Measurements from ENCODE around the gene HACE1.

Gene HACE1

GRCh38 chr6:104718672-104719071 is 141.0 kb downstream of the HACE1 start:
- H3K4me3 ChIP-seq (ENCODE audit: low read depth, low read length), result no peak overlapping the region
- TF ChIP-seq ZNF549 (tag by site-specific recombination; IDR thresholded peaks at IDR 0.05), result no peak
- TF ChIP-seq ZNF510 (tag by site-specific recombination; IDR thresholded peaks at IDR 0.05; ENCODE audit: insufficient replicate concordance), result no peak
- no peak for TF ChIP-seq WT1 (tag by site-specific recombination; IDR thresholded peaks at IDR 0.05)
- no peak for TF ChIP-seq IKZF3 (tag by site-specific recombination; IDR thresholded peaks at IDR 0.05)
- TF ChIP-seq ZNF768 (tag by site-specific recombination; IDR thresholded peaks at IDR 0.05), result no peak
- no peak for TF ChIP-seq ZSCAN23 (tag by site-specific recombination; IDR thresholded peaks at IDR 0.05)
- TF ChIP-seq EGR2 (tag by site-specific recombination; IDR thresholded peaks at IDR 0.05; ENCODE audit: low read depth), result no peak
- TF ChIP-seq ZNF132 (tag by site-specific recombination; IDR thresholded peaks at IDR 0.05; ENCODE audit: borderline replicate concordance), result no peak
- TF ChIP-seq ZNF169 (tag by site-specific recombination; IDR thresholded peaks at IDR 0.05), result no peak
- TF ChIP-seq ZNF707 (tag by site-specific recombination; IDR thresholded peaks at IDR 0.05), result no peak
- TF ChIP-seq ZNF558 (tag by site-specific recombination; IDR thresholded peaks at IDR 0.05), result no peak
- no peak for TF ChIP-seq ZNF501 (tag by site-specific recombination; IDR thresholded peaks at IDR 0.05)
- TF ChIP-seq ZNF626 (tag by site-specific recombination; IDR thresholded peaks at IDR 0.05), result no peak
- TF ChIP-seq ZNF785 (tag by site-specific recombination; IDR thresholded peaks at IDR 0.05), result no peak
- TF ChIP-seq ZFP3 (tag by site-specific recombination; IDR thresholded peaks at IDR 0.05; ENCODE audit: low read depth), result no peak
- H3K27ac ChIP-seq (ENCODE audit: extremely low read depth, low read depth, low read length), result no peak overlapping the region
- no peaks in the 10 kb centered on the region for H3K4me1 ChIP-seq (ENCODE audit: control insufficient read depth, insufficient read depth, low read length)
- H3K9me3 ChIP-seq (ENCODE audit: control insufficient read depth, insufficient read depth, low read depth, low read length), result no peaks in the 10 kb centered on the region
- ChIA-PET CTCF (no interaction called here), POLR2A (no interaction called here)
- no peaks in the 10 kb centered on the region for H3K36me3 ChIP-seq (ENCODE audit: control insufficient read depth in 2 of 2, insufficient read depth in 1 of 2, low read length in 2 of 2)

GRCh38 chr6:104716858-104717257 is 142.9 kb downstream of the HACE1 start:
- no peak for TF ChIP-seq ZNF10 (tag by site-specific recombination; IDR thresholded peaks at IDR 0.05)
- TF ChIP-seq ZNF555 (tag by site-specific recombination; conservative IDR thresholded peaks at IDR 0.05), result no peak
- no peak for TF ChIP-seq ZNF223 (tag by site-specific recombination; IDR thresholded peaks at IDR 0.05)
- no peaks in the 10 kb centered on the region for H3K36me3 ChIP-seq (ENCODE audit: control insufficient read depth in 2 of 2, insufficient read depth in 1 of 2, low read length in 2 of 2)
- H3K4me3 ChIP-seq (ENCODE audit: low read depth, low read length), result no peak overlapping the region
- H3K4me1 ChIP-seq (ENCODE audit: control insufficient read depth, insufficient read depth, low read length), result no peaks in the 10 kb centered on the region
- no peak overlapping the region for H3K27ac ChIP-seq (ENCODE audit: extremely low read depth, low read depth, low read length)
- H3K9me3 ChIP-seq (ENCODE audit: control insufficient read depth, insufficient read depth, low read depth, low read length), result no peaks in the 10 kb centered on the region
- CTCF ChIA-PET, result no interaction called here
- POLR2A ChIA-PET, result no interaction called here

- ChIA-PET CTCF (interaction anchor here (1.5 kb wide), 1 partner anchor 32 kb away, joined by 5 read pairs; no protein-coding TSS in a partner anchor), POLR2A (no interaction called here)
- no peak for TF ChIP-seq ZNF707 (tag by site-specific recombination; IDR thresholded peaks at IDR 0.05)
- TF ChIP-seq ZNF18 (tag by site-specific recombination; IDR thresholded peaks at IDR 0.05), result no peak
- TF ChIP-seq ZNF223 (tag by site-specific recombination; IDR thresholded peaks at IDR 0.05), result no peak
- no peak for TF ChIP-seq GLIS2 (tag by site-specific recombination; IDR thresholded peaks at IDR 0.05)
- no peak for TF ChIP-seq GFI1B (tag by site-specific recombination; IDR thresholded peaks at IDR 0.05)
- TF ChIP-seq ZBTB26 (tag by site-specific recombination; optimal IDR thresholded peaks at IDR 0.05), result no peak
- TF ChIP-seq ZNF335 (tag by site-specific recombination; conservative IDR thresholded peaks at IDR 0.05), result no peak
- TF ChIP-seq ZBTB8A (tag by site-specific recombination; IDR thresholded peaks at IDR 0.05), result no peak
- no peak for TF ChIP-seq ZNF132 (tag by site-specific recombination; IDR thresholded peaks at IDR 0.05; ENCODE audit: borderline replicate concordance)
- TF ChIP-seq CTCF (tag by site-specific recombination; IDR thresholded peaks at IDR 0.05), result no peak
- TF ChIP-seq ZNF112 (tag by site-specific recombination; IDR thresholded peaks at IDR 0.05), result no peak
- no peak for TF ChIP-seq INSM2 (tag by site-specific recombination; IDR thresholded peaks at IDR 0.05)
- no peak for TF ChIP-seq FEZF1 (tag by site-specific recombination; IDR thresholded peaks at IDR 0.05)
- no peak for TF ChIP-seq GLIS1 (tag by site-specific recombination; IDR thresholded peaks at IDR 0.05)
These were observed 144.9 kb downstream of the HACE1 start for GRCh38 chr6:104714796-104715195.

More at GRCh38 chr6:104714796-104715195, 144.9 kb downstream of the HACE1 start:
- no peak overlapping the region for H3K4me3 ChIP-seq (ENCODE audit: low read depth, low read length)
- H3K4me1 ChIP-seq (ENCODE audit: control insufficient read depth, insufficient read depth, low read length), result no peaks in the 10 kb centered on the region
- no peaks in the 10 kb centered on the region for H3K36me3 ChIP-seq (ENCODE audit: control insufficient read depth in 2 of 2, insufficient read depth in 1 of 2, low read length in 2 of 2)
- H3K27ac ChIP-seq (ENCODE audit: extremely low read depth, low read depth, low read length), result no peak overlapping the region
- H3K9me3 ChIP-seq (ENCODE audit: control insufficient read depth, insufficient read depth, low read depth, low read length), result no peaks in the 10 kb centered on the region
